Activated T-helper 1 cell treated with anti-CD3 and anti-CD28 coated beads, Interleukin-2, amount 50 U/mL, for 16 hours (primary cell): ENCODE measurements around the gene DCTD.

Experiments
- DNase-seq, 2 donors: peaks; one replicate each; pipeline ENCODE4 v3.0.0-alpha.2; 2020; ENCODE audit warnings: low read depth in 1 of 2, low spot score in 1 of 2

The DCTD gene

GRCh38 chr4:182873726-182874125, 43.5 kb downstream of the DCTD start:
- DNase-seq = no peak

- DNase-seq = no peak
Observed at GRCh38 chr4:182873289-182873688, 43.9 kb downstream of the DCTD start.

- no peak for DNase-seq
Observed at GRCh38 chr4:182872886-182873285, 44.3 kb downstream of the DCTD start.

- DNase-seq = no peak
Observed at GRCh38 chr4:182871616-182872015, 45.6 kb downstream of the DCTD start.

DNA sequence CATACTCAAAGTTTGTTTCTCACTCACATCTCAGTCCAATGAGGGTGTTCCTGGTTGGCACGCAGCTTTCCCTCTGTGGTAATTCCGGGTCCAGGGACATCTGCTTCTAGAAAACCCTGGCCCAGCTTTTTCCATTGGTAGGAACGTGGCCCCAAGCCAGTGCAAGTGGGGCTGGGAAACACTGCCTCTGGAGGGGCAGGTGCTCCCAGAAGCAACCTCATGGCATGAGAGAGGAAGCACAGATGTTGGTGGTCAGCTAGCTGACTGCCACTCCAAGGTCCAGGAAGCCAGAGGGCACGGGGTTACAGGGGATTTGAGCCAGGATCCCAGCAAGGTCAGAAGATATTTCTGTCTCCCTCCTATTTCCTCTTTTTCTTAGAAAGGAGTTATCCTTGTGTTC, 47.5 kb downstream of the DCTD start:
- no peak for DNase-seq

DNA sequence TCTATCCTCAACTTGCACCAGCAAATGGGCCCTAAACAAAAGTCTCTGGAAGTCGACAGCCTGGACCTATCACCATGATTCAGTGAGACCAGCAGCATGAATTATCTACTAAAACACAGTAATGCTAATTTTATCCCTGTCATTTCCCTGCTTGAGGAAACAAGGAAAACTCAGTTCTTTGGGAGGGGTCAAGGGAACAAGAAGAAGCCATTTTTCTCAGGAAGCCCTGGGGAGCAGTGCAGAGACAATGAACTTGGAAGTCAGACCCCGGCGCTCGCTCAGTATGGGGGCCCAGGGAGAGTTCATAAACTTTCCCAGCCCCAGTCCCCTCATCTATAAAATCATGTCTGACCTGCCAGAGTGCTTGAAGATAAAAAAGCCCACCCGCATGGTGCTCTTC, 50.4 kb downstream of the DCTD start:
- DNase-seq = no peak

GRCh38 chr4:182863501-182863900, 53.7 kb downstream of the DCTD start:
- DNase-seq = no peak

GRCh38 chr4:182862921-182863320, 54.3 kb downstream of the DCTD start:
- no peak for DNase-seq

GRCh38 chr4:182862141-182862875, 54.9 kb downstream of the DCTD start:
- DNase-seq = no peak

DNA sequence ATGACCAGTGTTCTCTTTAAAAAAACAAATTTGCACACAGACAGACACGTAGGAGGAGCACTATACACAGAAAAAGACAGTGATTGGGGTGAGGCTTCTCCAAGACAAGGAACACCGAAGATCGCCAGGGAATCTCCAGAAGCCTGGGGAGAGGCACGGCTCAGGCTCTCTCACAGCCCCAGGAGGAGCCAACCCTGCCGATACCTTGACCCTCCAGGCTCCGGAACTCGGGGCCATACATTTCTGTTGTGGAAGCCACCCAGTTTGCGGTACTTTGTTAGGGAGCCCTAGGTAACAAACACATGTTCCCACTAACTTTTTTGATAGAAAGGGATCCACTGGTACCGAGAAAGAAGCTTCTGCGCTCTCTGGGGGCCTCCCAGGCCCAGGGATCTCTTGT, 55.8 kb downstream of the DCTD start:
- no peak for DNase-seq

DNA sequence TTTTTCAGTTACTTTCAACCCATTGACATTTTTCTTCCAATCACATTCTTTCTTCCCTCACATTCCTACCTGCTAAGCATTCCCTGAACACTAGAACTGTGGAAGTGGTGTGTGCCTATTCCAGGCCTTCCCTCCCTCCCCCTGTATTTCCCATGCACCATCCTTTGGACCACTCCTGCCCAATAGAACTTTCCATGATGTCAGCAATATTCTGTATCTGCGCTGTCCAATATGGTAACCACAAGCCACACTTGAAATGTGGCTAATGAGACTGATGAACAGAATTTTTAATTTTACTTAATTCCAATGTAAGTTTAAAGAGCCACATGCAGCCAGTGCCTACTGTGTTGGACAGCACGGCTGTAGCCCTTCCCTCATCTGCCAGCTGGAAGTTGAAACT, 57.5 kb downstream of the DCTD start:
- no peak for DNase-seq

DNA sequence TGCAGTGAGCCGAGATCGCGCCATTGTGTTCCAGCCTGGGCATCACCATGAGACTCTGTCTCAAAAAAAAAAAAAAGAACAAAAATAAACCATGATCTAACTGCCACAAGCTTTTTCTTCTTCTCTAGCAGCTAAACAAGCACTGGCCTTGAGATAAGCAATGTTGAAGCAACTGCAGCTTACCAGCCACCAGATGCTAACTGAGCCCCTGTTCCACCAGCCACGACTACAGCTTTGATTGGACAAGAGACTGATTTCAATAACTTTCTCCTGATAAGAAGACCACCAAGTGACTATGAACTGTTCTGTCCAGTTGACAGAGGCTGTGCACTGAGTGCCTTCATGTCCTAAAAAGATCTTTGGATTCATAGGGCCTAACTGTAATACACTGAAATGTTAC, 58.5 kb downstream of the DCTD start:
- no peak for DNase-seq

DNA sequence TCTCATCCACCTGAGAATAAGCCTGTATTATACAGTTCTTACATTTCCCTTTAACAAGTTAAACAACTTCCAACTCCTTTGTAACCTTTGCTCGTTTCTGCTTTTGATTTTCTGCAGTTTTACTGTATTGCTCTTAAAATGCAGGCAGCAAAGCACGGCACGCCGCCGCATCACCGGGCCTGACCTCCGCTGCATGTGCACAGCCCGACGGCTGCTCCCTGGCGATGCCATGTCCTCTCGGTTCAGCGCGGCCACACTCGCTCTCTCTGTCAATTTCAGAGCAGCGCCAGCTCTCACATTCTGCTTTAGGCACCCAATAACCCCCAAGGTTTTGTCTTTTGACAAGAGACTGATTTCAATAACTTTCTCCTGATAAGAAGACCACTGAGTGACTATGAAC, 60.3 kb downstream of the DCTD start:
- DNase-seq = no peak

GRCh38 chr4:182855877-182856276, 61.3 kb downstream of the DCTD start:
- no peak for DNase-seq

DNA sequence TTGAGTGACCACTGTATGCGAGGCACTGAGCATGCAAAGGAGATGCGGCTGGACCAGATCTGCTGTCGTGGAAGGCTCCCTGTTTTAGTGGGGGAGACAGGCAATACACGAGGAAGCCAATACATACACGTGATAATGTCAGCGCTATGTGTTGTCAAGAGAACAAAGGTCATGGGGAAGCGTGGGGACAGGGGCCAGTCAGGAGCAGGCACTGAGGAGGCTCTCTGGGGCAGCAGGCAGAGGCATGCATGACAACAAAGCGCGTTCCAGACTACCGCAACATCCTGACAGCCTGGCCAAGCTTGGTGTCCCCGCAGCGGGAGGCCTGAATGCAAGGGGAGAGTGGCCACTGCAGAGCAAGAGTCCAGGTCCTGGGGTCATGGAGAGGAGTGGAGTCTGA, 61.9 kb downstream of the DCTD start:
- DNase-seq = no peak

GRCh38 chr4:182854466-182854865, 62.7 kb downstream of the DCTD start:
- DNase-seq = no peak

DNA sequence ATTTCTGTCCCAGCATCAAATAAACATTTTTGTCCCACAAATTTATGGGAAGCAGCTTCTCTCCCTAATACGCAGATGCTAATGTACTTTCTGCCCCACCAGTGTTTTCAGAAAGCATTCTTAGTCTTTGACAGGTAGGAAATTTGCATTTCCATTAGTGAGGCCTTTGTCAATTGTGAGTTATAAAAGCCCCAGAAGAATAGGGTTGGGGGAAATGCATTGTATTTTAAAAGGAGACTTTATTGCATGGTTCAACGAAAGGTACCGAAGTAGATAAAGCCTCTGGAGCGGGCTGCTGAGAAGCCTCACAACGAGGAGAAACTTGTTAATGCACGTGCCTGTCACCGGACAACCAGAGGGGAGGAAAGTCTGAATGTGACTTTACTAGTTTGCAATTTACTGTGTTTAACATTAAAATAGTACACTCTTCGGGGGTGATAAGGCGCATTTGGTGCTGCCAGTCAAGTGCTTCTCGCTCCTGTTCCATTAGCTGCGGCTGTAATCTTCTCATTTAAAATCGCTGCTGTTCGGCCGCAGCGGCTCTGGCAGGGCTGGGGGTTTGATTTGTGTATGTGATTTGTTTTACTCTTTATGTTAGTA, 63.4 kb downstream of the DCTD start:
- DNase-seq = no peak

DNA sequence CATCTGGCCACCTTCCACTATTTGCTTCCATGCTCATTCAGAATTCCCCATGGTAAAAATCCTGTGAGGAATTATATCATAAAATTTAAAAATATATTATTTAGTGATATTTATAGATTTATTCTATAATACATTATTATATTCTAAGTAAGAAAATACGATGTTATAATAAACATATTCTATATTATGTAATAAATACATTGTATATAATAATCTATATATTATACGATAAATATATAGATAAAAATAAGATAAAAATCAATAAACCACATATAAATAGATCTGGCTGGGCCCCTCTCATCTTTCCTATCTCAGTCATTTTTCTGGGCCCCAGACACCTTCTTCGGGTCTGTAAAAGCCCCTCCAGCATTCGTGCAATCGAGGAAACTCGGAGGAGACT, 68.5 kb downstream of the DCTD start:
- no peak for DNase-seq

GRCh38 chr4:182847576-182848450, 69.4 kb downstream of the DCTD start:
- DNase-seq = no peak

- no peak for DNase-seq
Observed at GRCh38 chr4:182846036-182846435, 71.2 kb downstream of the DCTD start.

- no peak for DNase-seq
Observed at GRCh38 chr4:182845618-182846017, 71.6 kb downstream of the DCTD start.

DNA sequence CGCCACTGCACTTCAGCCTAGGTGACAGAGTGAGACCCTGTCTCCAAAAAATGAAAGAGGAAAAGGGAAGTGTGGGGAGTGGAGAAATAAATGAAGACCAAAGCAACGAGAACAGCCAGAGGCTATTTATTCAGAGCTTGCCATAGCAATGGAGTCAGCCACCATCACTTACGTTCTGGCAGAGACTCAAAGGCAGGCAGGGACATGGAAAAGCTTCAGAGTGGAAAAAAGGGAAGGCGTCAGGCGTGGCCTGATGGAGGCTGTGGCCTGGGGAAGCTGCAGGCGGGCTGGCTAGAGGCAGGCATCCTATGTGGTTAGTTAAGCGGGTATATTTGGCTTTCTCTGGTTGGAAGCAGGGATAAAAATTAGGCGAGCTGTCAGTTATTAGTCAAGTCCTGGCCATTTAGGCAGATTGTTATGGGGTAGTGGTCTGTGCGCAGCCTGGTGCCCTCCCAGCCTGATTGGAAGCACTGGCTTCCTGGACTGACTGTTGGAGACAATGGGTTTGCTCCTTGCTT, 73.3 kb downstream of the DCTD start:
- no peak for DNase-seq
